GM21381 (cell line): ENCODE results near the gene RAB36.

ENCODE experiments used
- ATAC-seq: cut with Tn5 transposase; IDR thresholded peaks from one replicate; pipeline ENCODE4 v1.9.1; 2021; ENCODE audit warnings: mild to moderate bottlenecking, moderate library complexity; ENCODE audit not compliant: unreplicated experiment

Gene RAB36

DNA sequence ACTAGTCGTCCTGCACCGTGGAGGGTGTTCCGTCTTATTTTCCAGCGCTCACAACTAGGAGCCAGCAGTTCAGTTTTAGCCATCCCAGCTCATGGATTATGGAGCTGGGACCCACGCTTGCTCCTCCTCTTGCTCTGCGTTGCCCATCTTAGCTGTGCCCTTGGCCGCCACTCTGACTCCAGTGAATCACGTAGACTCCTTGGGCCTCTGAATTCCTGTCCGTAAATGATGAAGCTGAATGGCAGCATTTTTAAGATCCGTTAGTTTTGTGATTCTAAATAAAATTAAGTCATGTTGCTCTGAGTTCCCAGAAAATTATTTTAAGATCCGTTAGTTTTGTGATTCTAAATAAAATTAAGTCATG lies 58.8 kb downstream of the RAB36 start:
- ATAC-seq, result no peak

- no peak for ATAC-seq
Observed at GRCh38 chr22:23204541-23205157, 59.4 kb downstream of the RAB36 start.

DNA sequence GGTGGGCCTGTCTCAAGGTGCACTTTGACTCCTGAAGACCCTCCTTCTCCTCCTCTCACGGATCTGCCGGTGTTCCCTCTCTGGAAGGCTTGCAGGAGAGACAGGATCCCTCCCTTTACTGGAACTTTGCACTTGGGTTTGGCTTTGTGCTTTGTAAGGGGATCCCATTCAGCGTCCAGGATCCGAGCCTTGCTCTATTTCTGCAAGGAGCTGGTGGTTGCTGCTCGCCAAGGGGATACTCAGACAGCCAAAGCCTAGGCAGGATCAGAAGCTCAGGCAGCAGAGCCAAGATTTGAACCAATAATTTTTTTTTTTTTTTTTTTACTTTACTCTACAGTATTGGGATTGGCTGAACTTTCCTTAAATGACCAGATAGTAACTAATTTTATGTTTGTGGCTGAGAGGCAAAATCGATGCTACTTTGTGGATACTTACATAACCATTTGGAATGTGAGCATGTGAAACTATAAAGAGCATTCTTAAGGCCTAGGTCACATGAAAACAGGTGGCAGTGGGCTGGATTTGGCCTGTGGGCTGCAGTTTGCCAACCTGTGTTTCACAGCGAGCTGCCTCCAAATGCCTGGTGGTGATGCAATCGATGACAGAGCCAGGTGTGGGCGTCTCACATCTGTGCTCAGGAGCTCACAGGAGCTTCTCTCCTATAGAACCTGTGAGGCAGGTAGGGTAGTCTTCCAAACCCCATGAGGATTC lies 60.2 kb downstream of the RAB36 start:
- no peak for ATAC-seq

DNA sequence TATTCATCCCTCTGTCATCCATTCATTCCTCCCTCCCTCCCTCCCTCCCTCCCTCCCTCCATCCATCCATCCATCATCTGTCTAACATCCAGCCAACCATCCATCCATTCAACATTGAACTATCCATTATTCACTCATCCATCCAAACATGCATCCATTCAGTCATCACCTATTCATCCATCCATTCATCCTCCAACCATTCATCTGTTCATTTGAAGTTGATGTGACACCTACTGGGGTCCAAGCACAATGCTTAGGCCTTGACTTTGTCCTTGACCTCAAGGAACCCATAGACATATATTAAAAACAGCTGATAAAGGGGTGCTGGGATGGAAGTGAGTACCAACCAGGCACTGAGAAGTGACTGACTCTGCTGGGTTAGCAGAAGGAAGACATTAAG lies 61.6 kb downstream of the RAB36 start:
- ATAC-seq, result no peak

DNA sequence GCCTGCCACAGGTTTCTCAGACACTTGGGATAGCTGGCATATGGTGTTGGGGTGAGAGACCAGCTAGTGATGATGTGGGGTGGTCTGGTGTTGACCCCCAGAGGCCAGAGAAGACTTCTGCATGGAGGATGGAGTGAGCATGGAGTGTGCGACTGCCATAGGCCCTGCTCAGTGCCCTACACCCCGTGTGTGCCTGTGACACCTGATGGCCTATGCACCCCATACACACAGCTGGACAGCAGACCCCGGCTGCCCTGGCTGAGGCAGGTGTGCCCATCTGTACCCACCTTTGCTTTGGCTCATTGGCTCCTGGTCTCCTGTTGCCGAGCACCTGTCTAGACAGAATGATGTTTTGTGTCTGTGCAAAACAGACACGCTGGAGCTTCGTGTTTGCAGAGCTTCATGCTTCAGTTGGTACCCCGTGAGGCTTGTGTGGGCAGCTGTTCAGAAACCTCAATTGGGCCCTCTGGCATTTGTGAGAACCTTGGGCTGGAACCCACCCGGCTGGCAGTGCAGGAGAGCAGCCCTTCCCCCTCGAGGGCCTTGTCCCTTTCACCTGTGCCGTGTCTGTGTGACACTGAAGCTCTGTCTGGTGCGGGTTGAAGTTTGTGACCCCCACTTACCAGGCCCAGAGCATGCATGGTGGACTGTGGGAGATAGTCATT lies 62.6 kb downstream of the RAB36 start:
- ATAC-seq, result no peak

DNA sequence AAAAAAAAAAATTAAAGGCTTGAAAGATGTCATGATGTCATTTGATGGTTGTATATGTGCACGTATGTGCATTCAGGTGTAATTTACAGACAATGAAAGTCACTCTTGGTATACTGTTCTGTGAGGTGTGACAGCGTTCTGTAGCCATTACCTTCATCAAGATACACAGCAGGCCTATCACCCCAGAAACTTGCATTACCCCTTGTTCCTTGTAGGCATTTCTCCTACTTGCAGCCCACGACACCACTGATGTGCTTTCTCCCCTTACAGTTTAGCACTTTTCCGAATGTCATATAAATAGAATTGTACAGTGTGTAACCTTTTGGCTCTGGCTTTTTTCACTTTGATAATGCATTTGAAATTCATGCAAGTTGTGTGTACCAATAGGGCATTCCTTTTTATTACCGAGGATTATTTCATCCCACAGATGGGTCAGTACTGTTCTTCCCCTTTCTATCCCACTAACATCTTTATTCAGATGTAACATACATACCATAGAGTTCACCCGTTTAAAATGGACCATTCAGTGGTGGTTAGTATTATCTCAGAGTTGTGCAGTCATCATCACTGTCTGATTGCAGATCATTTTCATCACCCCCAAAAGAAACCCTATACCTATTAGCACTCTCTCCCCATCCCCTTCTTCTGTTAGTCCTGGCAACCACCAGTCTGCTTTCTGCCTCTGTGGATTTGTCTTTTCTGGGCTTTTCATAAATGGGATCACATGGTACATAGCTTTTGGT lies 65.3 kb downstream of the RAB36 start:
- ATAC-seq, result no peak

DNA sequence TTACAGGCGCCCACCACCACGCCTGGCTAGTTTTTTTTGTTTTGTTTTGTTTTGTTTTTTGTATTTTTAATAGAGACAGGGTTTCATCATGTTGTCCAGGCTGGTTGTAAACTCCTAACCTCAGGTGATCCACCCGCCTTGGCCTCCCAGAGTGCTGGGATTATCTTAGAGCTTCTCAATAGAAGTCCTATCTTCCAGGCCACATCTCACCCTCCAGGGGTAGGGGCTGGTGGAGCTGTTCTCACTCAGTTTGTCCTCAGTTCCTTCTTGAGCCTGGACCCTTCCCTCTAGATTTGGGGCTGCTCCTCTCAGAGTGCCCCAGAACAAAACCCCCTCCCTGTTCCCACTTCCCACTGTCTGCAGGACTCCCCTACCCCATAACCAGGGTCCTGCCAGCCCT lies 66.3 kb downstream of the RAB36 start:
- ATAC-seq, result no peak

DNA sequence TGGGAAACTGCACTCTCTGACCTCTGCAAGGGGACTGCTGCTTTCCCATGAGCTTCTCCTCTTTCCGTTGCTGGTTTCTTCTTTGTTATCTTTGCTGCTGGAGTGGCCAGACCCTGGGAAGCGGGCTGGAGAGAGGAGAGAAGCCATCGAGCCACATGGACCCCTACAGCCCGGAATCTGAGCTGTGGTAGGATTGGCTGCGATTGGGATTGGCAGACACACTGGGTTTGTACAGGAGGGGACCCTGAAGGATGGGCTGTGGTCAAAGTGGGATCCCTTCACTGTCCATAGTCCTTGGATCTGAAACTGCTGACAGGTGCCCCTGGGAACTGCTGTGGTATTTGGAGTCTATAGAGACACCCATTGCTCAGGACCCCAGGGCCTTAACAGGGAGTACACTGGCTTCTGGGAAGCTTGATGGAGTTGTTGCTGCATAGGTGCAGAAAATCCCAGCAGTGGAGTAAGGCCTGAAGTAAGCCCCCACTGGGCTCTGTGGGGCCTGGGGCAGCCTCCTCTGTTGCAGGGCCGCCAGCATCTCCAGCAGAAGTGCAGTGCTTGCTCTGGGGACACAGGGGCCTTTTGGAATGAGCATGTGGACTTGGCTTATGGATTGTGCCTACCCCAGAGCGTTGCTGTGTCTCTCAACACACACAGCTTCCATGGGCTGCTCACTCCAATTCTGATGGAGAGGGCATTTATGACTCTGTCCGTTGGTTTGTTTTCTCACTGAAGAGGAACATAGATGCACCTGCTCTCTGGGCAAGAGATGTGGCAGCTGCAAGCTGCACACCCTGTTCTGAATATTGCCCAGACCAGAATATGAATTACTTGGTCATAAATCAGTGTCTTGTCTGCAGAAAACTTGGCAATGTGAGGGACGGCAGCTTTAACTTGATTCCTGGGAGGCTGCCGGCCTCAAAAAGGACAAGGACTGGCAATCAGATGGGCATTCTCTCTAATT lies 67.1 kb downstream of the RAB36 start:
- no peak for ATAC-seq

DNA sequence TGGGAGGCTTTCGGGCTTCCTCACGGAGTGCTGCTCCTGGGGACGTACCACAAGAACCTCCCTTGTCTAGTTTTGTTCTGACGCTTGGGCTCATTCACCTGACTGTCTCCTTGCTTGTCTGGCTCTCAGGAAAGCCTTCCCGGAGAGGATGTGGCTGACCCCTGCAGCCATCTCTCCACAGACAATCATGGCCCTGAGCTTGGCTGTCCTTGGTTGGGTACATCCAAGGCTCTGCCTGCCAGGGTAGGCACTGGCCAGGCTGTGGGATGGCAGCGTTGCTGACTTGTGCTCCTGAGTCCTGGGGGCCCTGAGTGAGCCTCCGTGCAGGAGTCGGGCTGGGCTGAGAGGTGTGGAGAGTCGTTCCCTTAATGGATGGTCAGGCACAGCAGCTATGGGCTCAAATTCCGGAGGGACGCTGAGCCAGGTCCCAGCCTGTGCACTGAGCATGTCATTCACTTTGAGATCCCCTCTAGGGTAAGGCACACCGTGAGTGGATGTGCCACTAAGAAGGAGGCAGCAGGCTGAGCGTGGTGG lies 67.8 kb downstream of the RAB36 start:
- ATAC-seq, result no peak

DNA sequence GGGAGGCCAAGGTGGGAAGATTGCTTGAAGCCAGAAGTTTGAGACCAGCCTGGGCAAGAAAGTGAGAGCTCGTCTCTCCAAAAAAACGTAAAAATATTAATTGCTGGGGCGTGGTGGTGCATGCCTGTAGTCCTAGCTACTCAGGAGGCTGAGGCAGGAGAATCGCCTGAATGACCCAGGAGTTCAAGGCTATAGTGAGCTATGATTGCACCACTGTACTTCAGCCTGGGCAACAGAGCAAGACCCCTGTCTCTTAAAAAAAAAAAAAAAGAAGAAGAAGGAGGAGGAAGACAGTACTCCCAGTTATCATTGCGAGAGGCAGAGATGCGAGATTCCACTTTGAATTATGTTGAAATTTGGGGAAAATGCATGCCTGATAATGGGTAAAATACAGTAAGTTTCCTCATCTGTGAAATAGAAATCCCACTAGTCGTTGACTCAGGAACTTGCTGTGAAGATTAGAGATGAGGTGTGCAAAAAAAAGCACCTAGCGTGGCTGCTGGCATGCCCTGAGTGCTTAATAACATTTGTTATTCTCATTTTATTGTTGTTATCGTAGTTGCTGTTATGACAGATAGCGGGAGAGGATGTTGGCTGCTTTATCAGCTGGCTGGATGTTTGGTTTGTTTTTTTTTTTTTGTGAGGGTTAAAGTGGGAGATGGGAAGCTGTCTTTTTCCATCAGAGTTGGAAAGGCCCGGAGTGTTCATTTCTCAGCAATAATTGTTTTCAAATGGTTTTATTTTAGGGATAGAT lies 68.5 kb downstream of the RAB36 start:
- ATAC-seq, result no peak
